ENCODE results near the gene LIN28B. TPM values are rescaled to one million over a fixed set of nuclear protein-coding genes. Genes with fewer than 3 reads are reported as not detected.
"Not testable (repeated sequence)": the region's sequence is repeated elsewhere in the genome, so short reads cannot be mapped to it uniquely, and the experiment has no call there.

Gene LIN28B
- polyA plus RNA-seq, 3 donors from 2014 or later: not detected

DNA sequence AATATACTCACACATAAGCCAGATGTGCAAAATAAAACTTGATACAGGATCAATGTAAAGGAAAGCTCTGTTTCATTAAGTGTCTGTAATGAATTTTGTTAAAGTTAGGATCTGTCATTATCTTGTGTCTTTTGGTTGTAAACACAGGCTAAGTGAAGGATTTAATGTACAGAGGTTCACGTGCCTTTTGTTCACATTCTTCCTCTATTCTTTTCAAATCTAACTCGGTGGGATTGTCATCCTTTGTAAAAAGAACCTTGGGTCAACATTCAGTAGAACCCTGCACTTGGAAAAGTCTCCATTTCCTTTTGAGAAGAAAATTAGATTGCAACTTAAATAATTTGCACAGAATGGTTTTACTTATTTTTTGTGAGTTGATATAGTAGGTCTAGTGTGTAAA, 7.7 kb upstream of the LIN28B start:
- Mint-ChIP-seq H3K4me3 (no peak overlapping the region), H3K9me3 (peaks cover 0 to 27% (median 6%) of the 10 kb centered on the region in 6 donors), H3K4me1 (no peaks in the 10 kb centered on the region), H3K27ac (no peak overlapping the region), H3K36me3 (peaks cover 0 to 4% (median 3%) of the 10 kb centered on the region in 3 donors), H3K27me3 (ENCODE audit: low read depth in 3 of 3) (peaks cover 7 to 33% (median 17%) of the 10 kb centered on the region in 3 donors)
- DNase-seq: no peak

DNA sequence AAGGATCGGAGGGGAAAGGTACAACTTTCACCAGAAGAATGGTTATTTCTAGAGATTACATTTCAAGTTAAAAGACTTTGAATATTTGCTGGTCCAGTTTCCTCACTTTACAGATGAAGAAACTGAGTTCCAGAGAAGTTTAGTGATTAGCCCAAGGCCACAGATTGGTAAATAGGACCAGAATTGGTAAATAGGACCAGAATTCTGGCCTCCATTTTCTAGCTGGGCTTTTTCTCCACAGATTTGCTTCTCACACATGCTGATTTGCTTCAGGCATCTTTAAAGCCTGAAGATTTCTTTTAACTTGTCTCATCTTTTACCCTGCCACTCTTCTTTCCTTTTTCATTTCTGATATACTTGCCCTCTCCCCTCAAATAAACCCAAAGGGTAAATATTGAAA, 5.2 kb upstream of the LIN28B start:
- DNase-seq: no peak
- peaks cover 0 to 4% (median 3%) of the 10 kb centered on the region in 3 donors for H3K36me3 Mint-ChIP-seq
- no peaks in the 10 kb centered on the region for H3K4me1 Mint-ChIP-seq
- H3K27me3 Mint-ChIP-seq (ENCODE audit: low read depth in 3 of 3): peaks cover 12 to 44% (median 29%) of the 10 kb centered on the region in 3 donors
- H3K4me3 Mint-ChIP-seq: no peak overlapping the region
- peaks cover under 1 to 42% (median 8%) of the 10 kb centered on the region in 6 donors for H3K9me3 Mint-ChIP-seq
- H3K27ac Mint-ChIP-seq: no peak overlapping the region

DNA sequence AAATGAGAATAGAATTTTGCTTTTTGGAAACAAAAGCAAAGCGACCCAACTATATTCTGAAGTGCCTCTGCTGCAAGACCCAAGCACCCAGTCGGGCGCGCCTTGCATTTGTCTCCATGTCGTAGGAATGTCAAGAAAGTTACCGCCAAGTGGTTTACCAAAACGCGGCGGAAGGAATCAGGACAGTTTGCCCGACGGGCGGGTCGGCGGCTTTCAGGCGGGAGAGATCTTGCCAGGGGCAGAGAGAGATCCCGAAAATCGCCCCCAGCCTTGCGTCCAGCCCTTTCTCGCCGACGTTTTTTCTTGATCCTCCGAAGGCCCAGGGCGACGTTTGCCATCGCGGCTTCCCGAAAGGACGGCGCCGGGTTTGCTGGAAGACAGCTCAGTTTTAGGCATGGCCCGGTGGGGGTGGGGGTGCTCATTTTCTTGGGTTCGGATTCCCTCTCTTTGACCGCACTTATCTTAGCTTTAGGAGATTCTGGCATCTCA, 4.0 kb upstream of the LIN28B start:
- no peak overlapping the region for H3K27ac Mint-ChIP-seq
- peaks cover 5 to 47% (median 12%) of the 10 kb centered on the region in 6 donors for H3K9me3 Mint-ChIP-seq
- DNase-seq: no peak
- H3K4me3 Mint-ChIP-seq: no peak overlapping the region
- peaks cover 0 to 4% (median 3%) of the 10 kb centered on the region in 3 donors for H3K36me3 Mint-ChIP-seq
- peaks cover 18 to 49% (median 38%) of the 10 kb centered on the region in 3 donors for H3K27me3 Mint-ChIP-seq (ENCODE audit: low read depth in 3 of 3)
- H3K4me1 Mint-ChIP-seq: no peaks in the 10 kb centered on the region

DNA sequence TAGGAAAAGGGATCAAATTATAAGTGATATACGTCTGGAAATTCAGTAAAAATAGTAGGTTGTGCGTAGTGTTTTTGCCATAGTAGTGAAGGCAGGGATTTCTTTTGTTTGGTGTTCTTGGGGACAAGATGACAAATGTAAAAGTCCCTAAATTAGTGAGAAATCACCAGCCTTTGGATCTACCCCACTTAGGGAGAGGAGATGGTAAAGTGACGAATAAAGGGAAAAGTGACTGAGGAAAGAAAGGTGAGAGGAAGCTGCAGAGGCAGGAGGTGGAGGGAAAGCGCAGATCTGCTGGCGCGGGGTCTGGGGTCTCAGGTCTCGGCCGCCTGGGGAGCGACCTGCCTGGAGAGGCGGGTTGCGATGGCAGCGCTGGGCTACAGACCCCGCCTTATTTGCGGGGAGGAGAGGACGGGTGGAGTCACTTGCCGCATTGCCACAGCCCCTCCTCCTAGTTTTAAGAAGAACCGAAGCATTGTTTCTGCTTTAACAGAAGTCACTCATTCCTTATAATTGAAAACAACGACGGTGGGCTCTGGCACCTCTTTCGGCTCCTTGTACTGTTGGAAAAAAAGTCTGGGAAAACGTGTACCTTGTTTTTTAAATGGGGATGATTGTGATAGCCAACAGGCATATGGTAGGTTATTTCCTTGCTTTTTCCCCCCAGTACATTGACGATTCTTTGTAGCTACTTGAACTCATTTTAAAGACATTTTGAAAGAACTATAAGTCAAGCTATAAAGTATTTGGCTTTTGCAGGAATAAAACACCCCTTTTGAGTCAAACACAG, 3.3 kb upstream of the LIN28B start:
- H3K4me1 Mint-ChIP-seq, H3K27ac Mint-ChIP-seq, DNase-seq, H3K4me3 Mint-ChIP-seq, H3K36me3 Mint-ChIP-seq: not testable (repeated sequence)
- H3K27me3 Mint-ChIP-seq (ENCODE audit: low read depth in 3 of 3): peaks cover 18 to 56% (median 42%) of the 10 kb centered on the region in 3 donors
- H3K9me3 Mint-ChIP-seq: peaks cover 5 to 49% (median 12%) of the 10 kb centered on the region in 6 donors

DNA sequence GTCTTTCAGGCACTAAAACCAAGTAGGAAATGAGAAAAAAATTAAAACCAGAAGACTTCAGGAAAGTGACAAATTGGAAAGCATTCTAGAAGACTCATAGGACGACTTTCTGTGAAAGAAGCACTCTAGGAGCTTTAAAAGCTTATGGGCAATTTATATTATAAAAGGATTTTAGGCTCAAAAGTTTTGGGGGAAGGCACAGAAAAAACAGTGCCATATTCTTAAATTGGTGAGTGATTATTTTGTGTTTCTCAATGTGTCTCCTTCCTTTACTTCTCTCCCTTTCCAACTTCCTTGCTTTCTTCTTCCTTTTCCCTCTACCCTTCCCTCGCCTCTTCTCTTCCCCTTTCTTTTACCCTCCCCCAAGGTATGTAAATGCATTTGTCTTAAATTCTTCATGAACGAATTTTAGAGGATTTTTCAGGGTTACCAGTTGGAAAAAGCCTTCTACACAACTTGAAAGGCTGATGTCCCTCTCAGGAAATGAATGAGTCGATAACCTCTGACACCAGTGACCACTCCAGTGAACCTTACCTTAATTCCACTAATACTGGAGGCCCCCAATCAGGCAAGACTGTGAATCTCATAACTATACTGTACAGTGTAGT, 2.6 kb upstream of the LIN28B start:
- H3K9me3 Mint-ChIP-seq: peaks cover 5 to 54% (median 12%) of the 10 kb centered on the region in 6 donors
- no peak overlapping the region for H3K27ac Mint-ChIP-seq

DNA sequence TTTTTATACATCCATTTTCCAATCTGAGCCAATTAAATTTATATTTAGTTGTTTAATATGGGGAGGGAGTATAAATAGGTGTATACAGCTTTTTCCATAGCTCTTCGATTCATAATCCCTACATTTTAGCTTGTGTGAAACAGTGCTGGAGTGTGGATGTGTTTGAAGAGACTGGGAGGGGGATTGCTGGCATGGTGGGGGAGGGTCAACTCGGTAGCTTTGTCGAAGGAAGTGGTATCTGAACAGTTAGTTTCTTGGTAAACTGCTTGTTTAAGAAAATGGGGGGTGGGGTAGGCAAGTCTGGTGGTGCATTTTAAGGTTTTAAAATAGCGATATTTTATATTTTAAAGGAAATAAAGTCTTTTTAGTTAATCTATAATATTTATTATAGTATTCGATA, 1.4 kb upstream of the LIN28B start:
- no peak for DNase-seq
- Mint-ChIP-seq H3K27me3 (ENCODE audit: low read depth in 3 of 3) (peaks cover 21 to 53% (median 46%) of the 10 kb centered on the region in 3 donors), H3K36me3 (peaks cover 0 to 4% (median 3%) of the 10 kb centered on the region in 3 donors), H3K4me3 (no peak overlapping the region), H3K9me3 (peaks cover 5 to 54% (median 12%) of the 10 kb centered on the region in 6 donors), H3K4me1 (no peaks in the 10 kb centered on the region), H3K27ac (no peak overlapping the region)

More for the DNA sequence above, 2.6 kb upstream of the LIN28B start:
- H3K27me3 Mint-ChIP-seq (ENCODE audit: low read depth in 3 of 3): peaks cover 19 to 54% (median 42%) of the 10 kb centered on the region in 3 donors
- DNase-seq: no peak
- H3K36me3 Mint-ChIP-seq: peaks cover 0 to 4% (median 3%) of the 10 kb centered on the region in 3 donors
- H3K4me1 Mint-ChIP-seq: no peaks in the 10 kb centered on the region
- H3K4me3 Mint-ChIP-seq: peak overlapping the region in 1 of 5 donors; percentile 9

DNA sequence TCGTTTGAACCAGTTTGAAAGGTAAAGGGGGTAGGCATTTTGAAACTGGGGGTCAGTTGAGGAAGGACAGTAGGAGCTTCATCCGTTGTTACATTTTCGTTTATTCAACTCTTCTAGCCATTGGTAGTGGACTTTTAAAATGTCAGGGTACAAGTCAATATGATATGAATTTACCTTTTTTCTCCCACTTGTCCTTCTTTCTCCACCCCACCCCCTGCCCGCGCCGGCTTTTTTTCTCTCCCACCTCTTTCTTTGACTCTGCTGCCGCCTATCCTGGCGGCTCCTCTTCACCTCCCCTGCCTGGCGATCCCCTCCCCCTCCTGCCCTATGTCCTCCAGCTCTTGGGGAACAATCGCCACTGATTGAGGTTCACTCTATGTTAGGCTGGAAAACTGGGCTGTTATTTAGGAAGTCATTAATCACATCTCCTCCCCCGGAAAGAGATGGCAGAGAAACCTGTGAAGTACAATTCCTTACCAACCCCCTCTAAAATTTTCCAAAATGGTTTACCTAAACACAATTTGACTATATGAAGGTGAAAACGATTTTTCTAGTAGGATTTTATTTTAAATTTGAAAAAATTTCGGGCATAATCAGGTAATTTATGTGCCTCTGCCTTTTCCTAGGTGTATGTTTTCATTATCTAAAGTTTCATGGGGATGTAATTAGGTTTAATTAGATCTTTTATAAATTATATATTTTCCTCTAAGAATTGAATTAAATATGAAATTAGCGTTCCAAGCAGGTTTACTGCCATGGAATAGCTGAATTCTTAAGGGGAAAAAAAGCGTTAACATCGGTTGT, 778 bp upstream of the LIN28B start:
- Mint-ChIP-seq H3K36me3 (peaks cover 0 to 4% (median 3%) of the 10 kb centered on the region in 3 donors), H3K4me1 (no peaks in the 10 kb centered on the region), H3K9me3 (peaks cover 5 to 54% (median 12%) of the 10 kb centered on the region in 6 donors), H3K27me3 (ENCODE audit: low read depth in 3 of 3) (peaks cover 21 to 53% (median 46%) of the 10 kb centered on the region in 3 donors), H3K27ac (no peak overlapping the region), H3K4me3 (no peak overlapping the region)
- DNase-seq: no peak

DNA sequence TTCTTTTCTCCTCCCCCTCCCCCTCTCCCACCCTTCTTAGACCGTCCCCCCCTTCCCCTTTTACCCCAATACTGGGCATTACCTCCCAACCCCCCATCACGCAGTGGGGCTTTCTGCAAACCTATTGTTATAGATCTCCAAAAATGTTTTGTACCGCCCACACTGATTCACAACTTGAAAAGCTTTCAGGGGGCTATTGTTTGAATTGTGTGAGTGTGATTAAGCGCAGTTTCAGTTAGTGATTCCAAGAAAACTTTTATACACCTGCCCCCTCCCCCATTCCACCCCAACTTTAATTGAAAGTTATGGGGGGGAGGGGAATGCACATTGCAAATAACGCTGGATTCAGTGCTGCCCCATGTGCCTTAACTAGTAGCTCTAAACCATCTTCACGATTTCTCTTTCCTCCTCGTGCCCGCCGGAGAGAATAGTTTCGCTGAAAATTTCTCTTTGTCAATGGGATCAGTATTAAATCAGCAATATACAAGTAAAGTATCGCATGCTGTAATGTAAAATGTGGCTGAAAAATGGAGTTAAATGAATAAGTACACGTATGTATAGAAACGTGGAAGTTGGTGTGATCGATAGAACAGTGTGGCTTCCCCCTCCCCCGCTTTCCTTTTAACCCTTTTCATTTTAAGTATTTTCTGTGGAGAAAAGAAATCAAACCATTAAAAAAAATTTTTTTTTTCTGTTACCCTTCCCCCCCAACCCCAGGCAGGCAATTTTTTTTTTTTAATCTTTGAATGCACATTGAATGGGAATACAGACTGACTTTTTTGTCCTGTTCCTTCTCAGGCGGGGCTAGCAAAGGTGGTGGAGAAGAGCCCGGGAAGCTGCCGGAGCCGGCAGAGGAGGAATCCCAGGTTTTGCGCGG, 632 bp downstream of the LIN28B start:
- Mint-ChIP-seq H3K36me3 (peaks cover 0 to 4% (median 3%) of the 10 kb centered on the region in 3 donors), H3K27me3 (ENCODE audit: low read depth in 3 of 3) (peaks cover 16 to 44% (median 42%) of the 10 kb centered on the region in 3 donors), H3K4me3 (peak overlapping the region in 1 of 5 donors; percentile 56), H3K4me1 (no peaks in the 10 kb centered on the region), H3K9me3 (peaks cover 5 to 44% (median 12%) of the 10 kb centered on the region in 6 donors), H3K27ac (no peak overlapping the region)
- DNase-seq: no peak

DNA sequence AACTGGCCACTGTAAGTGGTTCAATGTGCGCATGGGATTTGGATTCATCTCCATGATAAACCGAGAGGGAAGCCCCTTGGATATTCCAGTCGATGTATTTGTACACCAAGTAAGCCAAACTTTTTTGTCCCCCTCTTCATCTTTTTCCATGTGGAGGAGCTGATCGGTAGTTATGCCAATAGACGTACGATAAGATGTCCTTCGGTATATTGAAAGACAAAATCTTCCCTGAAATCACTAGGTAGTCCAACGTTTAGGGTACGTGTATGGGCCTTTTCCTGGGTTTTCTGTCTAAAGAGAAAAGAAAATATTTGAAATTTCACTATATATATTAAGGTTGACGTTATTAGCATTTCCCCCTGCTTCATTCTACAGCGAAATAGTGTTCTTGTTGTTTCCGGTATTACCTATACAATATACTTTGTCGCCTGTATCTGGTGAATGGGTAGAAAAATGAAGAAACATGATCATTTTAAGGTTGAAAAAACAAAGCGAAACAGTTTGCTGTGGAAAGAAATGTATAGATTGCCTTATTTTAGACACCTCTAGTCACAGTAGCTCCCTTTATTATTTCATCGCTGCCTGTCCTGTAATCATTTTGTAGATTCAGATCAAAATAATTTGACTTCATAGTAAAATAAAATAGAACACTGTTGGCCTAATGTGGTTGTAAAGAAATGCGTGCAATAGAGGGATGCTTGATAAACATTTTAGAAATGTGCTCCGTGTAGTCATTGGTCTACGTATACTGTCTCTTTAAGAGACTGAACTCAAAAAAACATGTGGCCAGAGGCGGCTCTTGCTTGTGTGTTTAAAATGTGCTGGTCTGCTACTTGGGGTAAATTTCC, 1.5 kb downstream of the LIN28B start:
- Mint-ChIP-seq H3K4me3 (no peak overlapping the region), H3K27me3 (ENCODE audit: low read depth in 3 of 3) (peaks cover 14 to 38% (median 34%) of the 10 kb centered on the region in 3 donors), H3K9me3 (peaks cover under 1 to 35% (median 10%) of the 10 kb centered on the region in 6 donors), H3K4me1 (no peaks in the 10 kb centered on the region), H3K27ac (no peak overlapping the region), H3K36me3 (peaks cover 0 to 1% (median 1%) of the 10 kb centered on the region in 3 donors)
- no peak for DNase-seq

DNA sequence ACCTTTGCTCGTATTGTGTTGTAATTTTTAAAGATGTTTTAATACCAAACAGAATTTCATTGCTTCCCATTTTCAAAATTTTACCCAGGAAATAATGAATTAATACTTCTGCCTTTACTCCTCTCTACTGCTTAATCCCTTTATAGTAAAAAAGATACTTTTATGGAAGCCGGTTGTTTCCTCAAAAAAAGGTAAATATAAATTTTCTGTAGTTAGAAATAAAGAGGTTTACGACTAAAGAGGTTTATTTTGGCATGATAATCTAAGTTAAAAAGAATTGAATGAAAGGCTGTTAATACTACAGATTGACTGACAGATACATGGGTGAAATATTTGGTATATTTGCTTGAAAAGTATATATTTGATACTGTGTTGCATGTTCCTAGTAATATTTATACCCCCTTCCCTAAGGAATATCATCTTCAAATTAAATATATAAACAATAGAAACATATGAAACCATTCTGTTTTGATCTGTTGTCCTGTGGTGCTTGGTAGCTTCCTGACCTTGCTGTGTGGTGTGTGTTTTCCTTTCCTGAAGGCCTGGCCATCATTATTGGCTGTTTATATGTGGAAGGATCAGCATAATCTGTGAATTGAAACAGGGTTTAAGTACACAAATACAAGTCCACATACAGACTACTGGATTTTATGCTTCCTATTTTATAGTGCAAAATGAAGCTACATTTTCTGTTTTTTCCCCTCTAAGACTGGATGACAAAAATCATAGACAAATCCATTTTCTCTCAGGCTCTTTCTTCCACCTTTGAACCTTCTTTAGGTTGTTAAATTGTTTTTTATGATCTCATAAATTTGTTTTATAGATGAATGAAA, 2.3 kb downstream of the LIN28B start:
- no peak overlapping the region for H3K27ac Mint-ChIP-seq
- peak overlapping the region in 1 of 5 donors; percentile 27 for H3K4me3 Mint-ChIP-seq
- H3K4me1 Mint-ChIP-seq: no peaks in the 10 kb centered on the region
- H3K27me3 Mint-ChIP-seq (ENCODE audit: low read depth in 3 of 3): peaks cover 14 to 29% (median 29%) of the 10 kb centered on the region in 3 donors
- H3K9me3 Mint-ChIP-seq: peaks cover 0 to 27% (median 8%) of the 10 kb centered on the region in 6 donors
- H3K36me3 Mint-ChIP-seq: no peaks in the 10 kb centered on the region
- DNase-seq: no peak

DNA sequence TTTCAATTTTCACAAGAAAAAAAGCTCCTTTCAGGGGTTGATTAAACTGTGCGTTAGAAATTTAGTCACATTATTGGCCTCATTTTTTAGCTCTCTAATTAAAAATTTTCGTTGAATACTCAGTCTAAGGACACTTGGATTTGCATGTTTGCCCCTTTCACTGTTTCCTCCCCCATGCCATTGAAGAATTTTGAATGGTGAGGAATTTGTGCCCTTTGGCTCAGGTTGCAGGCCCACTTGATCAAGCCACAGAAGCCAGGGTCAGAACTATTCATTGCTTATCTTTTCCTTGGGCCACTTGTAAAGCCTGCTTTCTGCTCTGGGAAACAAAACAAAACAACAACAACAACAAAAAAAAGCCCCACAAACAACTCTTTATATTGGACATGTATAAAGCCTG, 12.2 kb downstream of the LIN28B start:
- H3K4me1 Mint-ChIP-seq: no peaks in the 10 kb centered on the region
- H3K27me3 Mint-ChIP-seq (ENCODE audit: low read depth in 3 of 3): no peaks in the 10 kb centered on the region
- no peak for DNase-seq
- peaks cover 0 to 2% (median 0%) of the 10 kb centered on the region in 6 donors for H3K9me3 Mint-ChIP-seq
- no peak overlapping the region for H3K4me3 Mint-ChIP-seq
- no peaks in the 10 kb centered on the region for H3K36me3 Mint-ChIP-seq
- no peak overlapping the region for H3K27ac Mint-ChIP-seq
